Upper lobe of right lung (tissue), 1 donor: Measurements from ENCODE around the gene SLC39A7. TPM values are rescaled to one million over a fixed set of nuclear protein-coding genes. Genes with fewer than 3 reads are reported as not detected.

Experiments used
- ATAC-seq: fragments of 200-7000 bp; cut with Tn5 transposase; one replicate; pipeline ENCODE4 v1.9.1; 2020; ENCODE audit warnings: mild to moderate bottlenecking, moderate library complexity
- DNase-seq: peaks from one replicate; pipeline ENCODE4 v3.0.0-alpha.2; 2020
- H3K27ac ChIP-seq: fragments of 200-600 bp; one replicate; pipeline ENCODE4 v1.8.0; 2022
- H3K27me3 ChIP-seq: fragments of 200-600 bp; one replicate; pipeline ENCODE4 v1.8.0; 2022; ENCODE audit warnings: mild to moderate bottlenecking
- H3K36me3 ChIP-seq: fragments of 200-600 bp; one replicate; pipeline ENCODE4 v1.8.0; 2022
- H3K4me1 ChIP-seq: fragments of 200-600 bp; one replicate; pipeline ENCODE4 v1.8.0; 2022
- H3K4me3 ChIP-seq: fragments of 200-600 bp; one replicate; pipeline ENCODE4 v1.8.0; 2022; ENCODE audit warnings: mild to moderate bottlenecking
- H3K9me3 ChIP-seq: fragments of 200-600 bp; one replicate; pipeline ENCODE4 v1.8.0; 2022
- intact Hi-C: fragments of 100-400 bp; cut with DNase I; formaldehyde crosslinking; loops from one replicate; pipeline ENCODE4 v1.11.0; 2022
- long read RNA-seq: library from polyadenylated mRNA; unstranded; transcript quantifications from one replicate; pipeline ENCODE4 v2.0.0, GENCODE V29; 2021
- total RNA-seq: library from RNA; stranded (reverse); fragmentation: NEBNext Ultra II Directional; extraction: Animal tissue kit (Norgen Biotek cat#: 25700); gene quantifications from one replicate; pipeline ENCODE4 v1.2.1, GENCODE V29; 2021
- TF ChIP-seq, protein P1 (sequence below): fragments of 200-600 bp; IDR thresholded peaks from one replicate; pipeline ENCODE4 v1.8.0; 2022; ENCODE audit warnings: antibody characterized with exemption
- donor health status: DM: no; HTN: yes; CAD: no; lungs with severe emphysema.

The SLC39A7 gene, protein sequence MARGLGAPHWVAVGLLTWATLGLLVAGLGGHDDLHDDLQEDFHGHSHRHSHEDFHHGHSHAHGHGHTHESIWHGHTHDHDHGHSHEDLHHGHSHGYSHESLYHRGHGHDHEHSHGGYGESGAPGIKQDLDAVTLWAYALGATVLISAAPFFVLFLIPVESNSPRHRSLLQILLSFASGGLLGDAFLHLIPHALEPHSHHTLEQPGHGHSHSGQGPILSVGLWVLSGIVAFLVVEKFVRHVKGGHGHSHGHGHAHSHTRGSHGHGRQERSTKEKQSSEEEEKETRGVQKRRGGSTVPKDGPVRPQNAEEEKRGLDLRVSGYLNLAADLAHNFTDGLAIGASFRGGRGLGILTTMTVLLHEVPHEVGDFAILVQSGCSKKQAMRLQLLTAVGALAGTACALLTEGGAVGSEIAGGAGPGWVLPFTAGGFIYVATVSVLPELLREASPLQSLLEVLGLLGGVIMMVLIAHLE
- total RNA-seq, result 89.1 TPM
- long read RNA-seq, transcript SLC39A7-201 (8 exons, 2,153 nt), result major isoform, 18 of 35 reads
- long read RNA-seq, transcript SLC39A7-202 (7 exons, 2,409 nt), result minor isoform, 11 of 35 reads
- long read RNA-seq, partial matches to known transcripts, result 3 of 35 reads
- long read RNA-seq, other reads (novel, unspliced or antisense), result 3 of 35 reads

DNA sequence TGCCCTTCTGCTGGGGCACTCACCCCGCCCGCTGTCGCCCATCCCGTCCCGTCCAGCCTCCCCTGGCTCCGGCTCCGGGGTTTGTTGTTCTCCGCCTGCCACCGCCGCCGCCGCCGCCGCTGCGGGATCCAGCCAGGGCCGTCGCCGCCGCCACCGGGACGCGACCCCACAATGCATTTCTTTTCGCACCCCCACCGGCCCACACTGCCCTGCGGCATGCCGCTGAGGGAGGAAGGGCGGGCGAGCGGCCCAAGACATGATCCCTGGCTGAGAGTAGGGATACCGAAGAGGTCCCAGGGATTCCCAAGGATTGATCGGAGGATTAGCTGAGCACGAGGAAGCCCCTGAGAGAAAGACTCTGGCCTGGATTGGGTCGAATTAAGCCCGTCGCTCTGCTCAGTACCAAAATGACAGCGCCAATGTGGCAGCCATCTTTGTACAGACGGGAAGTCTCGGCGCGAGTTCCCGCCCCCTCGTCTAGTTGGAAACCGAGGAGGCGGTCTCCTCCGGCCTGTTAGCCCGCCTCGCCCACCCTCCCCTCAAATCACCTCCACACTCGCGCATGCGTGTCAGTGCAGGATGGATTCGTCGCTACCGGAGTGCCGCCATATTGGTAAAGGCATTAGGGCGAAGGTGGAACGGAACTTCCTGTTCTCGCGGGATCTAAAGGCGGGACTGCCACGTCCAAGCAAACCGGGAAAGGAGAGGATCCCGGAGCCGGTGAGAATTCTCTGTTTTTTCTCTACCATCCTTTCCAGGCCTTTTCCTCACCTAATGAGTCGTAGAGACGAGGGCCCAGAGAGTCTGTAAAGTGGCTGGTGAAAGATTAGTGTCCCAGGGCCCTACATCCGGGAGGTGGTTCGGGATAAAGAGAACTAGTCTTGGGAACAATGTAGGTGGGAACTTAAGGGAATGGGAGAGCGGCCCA, at the start of gene SLC39A7, which contains the start of gene RXRB:
Gene SLC39A7 (plus strand): TSS at position 649 of the 928 bp plus-strand sequence. CDS start 379 bp downstream, outside the sequence.
Gene RXRB (minus strand): TSS at position 447 of the 928 bp plus-strand sequence. CDS start 189 bp downstream, at position 258.
- TF ChIP-seq, protein P1, sequence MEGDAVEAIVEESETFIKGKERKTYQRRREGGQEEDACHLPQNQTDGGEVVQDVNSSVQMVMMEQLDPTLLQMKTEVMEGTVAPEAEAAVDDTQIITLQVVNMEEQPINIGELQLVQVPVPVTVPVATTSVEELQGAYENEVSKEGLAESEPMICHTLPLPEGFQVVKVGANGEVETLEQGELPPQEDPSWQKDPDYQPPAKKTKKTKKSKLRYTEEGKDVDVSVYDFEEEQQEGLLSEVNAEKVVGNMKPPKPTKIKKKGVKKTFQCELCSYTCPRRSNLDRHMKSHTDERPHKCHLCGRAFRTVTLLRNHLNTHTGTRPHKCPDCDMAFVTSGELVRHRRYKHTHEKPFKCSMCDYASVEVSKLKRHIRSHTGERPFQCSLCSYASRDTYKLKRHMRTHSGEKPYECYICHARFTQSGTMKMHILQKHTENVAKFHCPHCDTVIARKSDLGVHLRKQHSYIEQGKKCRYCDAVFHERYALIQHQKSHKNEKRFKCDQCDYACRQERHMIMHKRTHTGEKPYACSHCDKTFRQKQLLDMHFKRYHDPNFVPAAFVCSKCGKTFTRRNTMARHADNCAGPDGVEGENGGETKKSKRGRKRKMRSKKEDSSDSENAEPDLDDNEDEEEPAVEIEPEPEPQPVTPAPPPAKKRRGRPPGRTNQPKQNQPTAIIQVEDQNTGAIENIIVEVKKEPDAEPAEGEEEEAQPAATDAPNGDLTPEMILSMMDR, result no peak
- Histone ChIP-seq H3K36me3 (peaks cover 43% of the 10 kb centered on the region), H3K4me3 (peak within 1 kb of the TSS; percentile 79), H3K27me3 (no peaks in the 10 kb centered on the region), H3K27ac (peak within 1 kb of the TSS; percentile 97), H3K9me3 (no peaks in the 10 kb centered on the region), H3K4me1 (peaks cover 52% of the 10 kb centered on the region)
- peak; percentile 99 for DNase-seq
- peak; percentile 83 for ATAC-seq
- intact Hi-C loops, result no loop called here

DNA sequence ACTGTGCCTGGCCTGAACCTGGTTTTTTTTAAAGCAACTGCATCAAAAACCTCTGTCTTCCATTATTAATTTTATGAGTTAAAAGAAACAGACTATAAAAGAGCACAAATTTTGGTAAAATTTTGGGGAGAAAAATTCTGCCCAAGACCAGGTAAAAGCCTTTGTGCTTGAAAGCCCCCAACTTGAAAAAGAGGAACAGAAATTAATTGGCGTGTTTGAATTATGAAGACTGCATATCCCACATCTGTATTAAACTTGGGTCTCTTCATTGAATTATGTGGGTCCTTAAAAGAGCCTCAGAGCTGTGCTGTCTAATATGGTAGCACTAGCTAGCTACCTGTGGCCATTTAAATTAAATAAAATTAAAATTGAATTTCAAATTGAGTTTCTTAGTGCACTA, 49.6 kb upstream of the SLC39A7 start:
- TF ChIP-seq, protein P1, result no peak
- Histone ChIP-seq H3K27me3 (peaks cover 10% of the 10 kb centered on the region), H3K4me3 (no peak overlapping the region), H3K9me3 (peaks cover 8% of the 10 kb centered on the region), H3K36me3 (no peaks in the 10 kb centered on the region), H3K4me1 (no peaks in the 10 kb centered on the region), H3K27ac (no peak overlapping the region)
- ATAC-seq (no peak), DNase-seq (no peak)
- intact Hi-C loops, result no loop called here

DNA sequence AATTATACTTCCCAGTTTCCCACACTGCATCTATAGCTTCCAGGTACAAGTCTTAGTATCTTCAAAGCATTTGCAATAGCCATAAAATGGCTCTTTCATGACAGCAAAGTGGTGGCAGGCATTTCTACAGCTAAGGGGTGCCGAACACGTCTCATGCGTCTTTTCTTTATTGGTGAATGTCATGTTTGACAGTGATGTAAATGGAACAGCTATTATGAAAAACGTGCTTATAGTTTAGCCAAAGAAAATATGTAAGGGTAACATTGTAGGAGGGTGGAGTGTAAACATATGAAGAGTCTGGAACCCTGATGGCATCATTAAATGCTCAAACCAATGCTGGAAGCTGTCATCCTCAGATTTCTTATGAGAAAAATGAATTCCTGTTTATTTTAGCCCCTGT, 46.3 kb upstream of the SLC39A7 start:
- H3K36me3 ChIP-seq, result no peaks in the 10 kb centered on the region
- DNase-seq, result no peak
- H3K4me3 ChIP-seq, result no peak overlapping the region
- H3K4me1 ChIP-seq, result no peaks in the 10 kb centered on the region
- H3K9me3 ChIP-seq, result peaks cover 8% of the 10 kb centered on the region
- TF ChIP-seq, protein P1, result no peak
- peaks cover 4% of the 10 kb centered on the region for H3K27me3 ChIP-seq
- no peak for ATAC-seq
- intact Hi-C loops, result no loop called here
- no peak overlapping the region for H3K27ac ChIP-seq

DNA sequence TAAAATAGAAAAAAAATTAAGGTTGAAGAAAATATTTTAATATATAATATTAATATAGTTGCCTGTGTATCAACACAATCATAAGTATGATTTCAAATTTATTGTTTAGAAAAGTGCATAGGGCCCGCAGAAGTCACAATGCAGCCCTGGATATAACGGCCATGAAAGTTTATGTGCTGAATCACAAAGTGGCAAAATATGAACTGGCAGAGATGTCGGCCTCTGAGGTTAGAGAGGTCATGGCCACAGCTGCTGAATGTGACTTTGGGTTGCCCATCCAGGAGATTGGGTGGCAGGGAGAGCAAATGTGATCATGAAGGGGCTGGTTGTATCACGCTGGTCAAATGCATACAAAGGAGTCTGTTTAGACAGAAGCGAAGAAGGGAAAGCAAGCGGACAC, 44.1 kb upstream of the SLC39A7 start:
- Histone ChIP-seq H3K27me3 (no peaks in the 10 kb centered on the region), H3K4me3 (no peak overlapping the region), H3K4me1 (peaks cover 9% of the 10 kb centered on the region), H3K9me3 (peaks cover 8% of the 10 kb centered on the region), H3K27ac (no peak overlapping the region), H3K36me3 (no peaks in the 10 kb centered on the region)
- ATAC-seq, result no peak
- no peak for DNase-seq
- intact Hi-C loops, result no loop called here
- TF ChIP-seq, protein P1, result no peak

DNA sequence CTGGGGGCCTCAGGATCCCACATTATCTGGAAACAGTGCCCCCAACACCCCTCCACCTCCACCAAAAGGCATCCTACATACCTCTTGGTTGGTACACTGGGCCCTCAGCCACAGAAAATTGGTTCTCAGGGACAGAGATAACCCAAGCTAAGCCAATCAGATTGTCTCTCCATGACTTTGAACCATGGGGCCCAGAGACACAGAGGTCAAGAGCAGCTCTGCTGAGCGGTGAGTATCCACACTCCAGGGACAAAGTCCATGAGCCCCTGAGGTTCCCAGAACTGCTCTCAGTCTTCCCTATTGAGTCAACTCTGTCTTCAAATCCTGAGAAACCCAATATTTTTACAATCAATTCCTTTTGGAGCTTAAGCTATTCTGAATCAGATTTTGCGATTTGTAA, 43.7 kb upstream of the SLC39A7 start:
- no peak overlapping the region for H3K27ac ChIP-seq
- H3K27me3 ChIP-seq, result no peaks in the 10 kb centered on the region
- H3K4me3 ChIP-seq, result no peak overlapping the region
- ATAC-seq (no peak), DNase-seq (no peak)
- intact Hi-C loops, result no loop called here
- no peaks in the 10 kb centered on the region for H3K36me3 ChIP-seq
- peaks cover 8% of the 10 kb centered on the region for H3K9me3 ChIP-seq
- TF ChIP-seq, protein P1, result no peak
- peaks cover 13% of the 10 kb centered on the region for H3K4me1 ChIP-seq
